K562 (cell line): ENCODE data around the gene MYL12B. TPM values are rescaled to one million over a fixed set of nuclear protein-coding genes. Genes with fewer than 3 reads are reported as not detected.

Experiments used
- CBFA2T3 ChIP-seq: fragments of 450-650 bp; IDR thresholded peaks from 2 replicates; pipeline ENCODE4 v1.6.1; 2017
- E2F3 ChIP-seq: fragments of 250-450 bp; sonication (Bioruptor Pico); IDR thresholded peaks from 2 replicates; pipeline ENCODE4 v1.4.0; 2020; ENCODE audit warnings: mild to moderate bottlenecking
- HOMEZ ChIP-seq: fragments of 250-450 bp; sonication (Bioruptor Pico); IDR thresholded peaks from 2 replicates; pipeline ENCODE4 v1.4.0; 2020; ENCODE audit warnings: mild to moderate bottlenecking, moderate library complexity
- KAT8 ChIP-seq: fragments of 450-650 bp; IDR thresholded peaks from 2 replicates; pipeline ENCODE4 v1.6.1; 2016; ENCODE audit warnings: low read depth, mild to moderate bottlenecking
- KLF1 ChIP-seq: fragments of 450-650 bp; IDR thresholded peaks from 2 replicates; pipeline ENCODE4 v1.6.1; 2016; ENCODE audit warnings: missing genetic modification characterization, missing compliant biosample characterization
- PCBP2 ChIP-seq: fragments of 200-400 bp; formaldehyde crosslinking; IDR thresholded peaks from 2 replicates; pipeline ENCODE4 v1.6.1; 2018; ENCODE audit warnings: low read length, low read depth, mild to moderate bottlenecking, moderate library complexity; ENCODE audit not compliant: poor library complexity, severe bottlenecking
- PML ChIP-seq: IDR thresholded peaks from 2 replicates; pipeline ENCODE4 v1.6.1; 2012; ENCODE audit warnings: low read length, inconsistent platforms
- SETDB1 ChIP-seq: IDR thresholded peaks from one replicate; pipeline ENCODE4 v1.6.1; 2012; ENCODE audit warnings: low read length, control low read depth, inconsistent platforms
- USF1 ChIP-seq: sonication (generic); formaldehyde crosslinking; IDR thresholded peaks from 2 replicates; pipeline ENCODE4 v1.9.0; 2022; ENCODE audit warnings: mild to moderate bottlenecking, missing genetic modification reagents
- ZBTB2 ChIP-seq: fragments of 450-650 bp; IDR thresholded peaks from 2 replicates; pipeline ENCODE4 v1.6.1; 2016; ENCODE audit warnings: antibody characterized with exemption
- ZNF398 ChIP-seq: fragments of 250-450 bp; sonication (Bioruptor Pico); IDR thresholded peaks from 2 replicates; pipeline ENCODE4 v1.8.0; 2021; ENCODE audit warnings: moderate library complexity, mild to moderate bottlenecking, inconsistent platforms
- ZNF407 ChIP-seq: fragments of 450-650 bp; IDR thresholded peaks from 2 replicates; pipeline ENCODE4 v1.6.1; 2016; ENCODE audit warnings: low read depth
- ZNF57 ChIP-seq: fragments of 450-650 bp; formaldehyde crosslinking; IDR thresholded peaks from 2 replicates; pipeline ENCODE4 v1.4.0; 2020; ENCODE audit warnings: mild to moderate bottlenecking, moderate library complexity
- ZNF778 ChIP-seq: fragments of 450-650 bp; formaldehyde crosslinking; IDR thresholded peaks from 2 replicates; pipeline ENCODE4 v1.4.0; 2020; ENCODE audit warnings: mild to moderate bottlenecking, moderate library complexity
- polyA plus RNA-seq, 8 experiments: library from polyadenylated mRNA; depleted of rRNA in 4 of 8; stranded (reverse) in 5 of 8; unstranded in 3 of 8; fragments of >200 nt; fragmentation: Nextera tagmentation in 2 of 8; fragmentation: Illumina TruSeq in 1 of 8; extraction: Ambion mirVana in 2 of 8; extraction: Trizol in 1 of 8; gene quantifications; 2 replicates each; pipeline versions ENCODE4 v1.2.1 to v1.2.3, GENCODE V29; 2011 to 2014; ENCODE audit warnings: inconsistent platforms in 1 of 8, missing spikeins in 1 of 8
- total RNA-seq, 7 experiments: library from RNA; depleted of rRNA in 6 of 7; stranded (reverse); fragments of >200 nt in 6 of 7; fragmentation: Illumina TruSeq in 2 of 7; extraction: Trizol in 2 of 7; gene quantifications; 2 replicates each; pipeline versions ENCODE4 v1.2.1 to v1.2.3, GENCODE V29; 2011 to 2021; ENCODE audit warnings: low replicate concordance in 1 of 7

Gene MYL12B
- total and polyA plus RNA-seq, 9 of the 15 experiments (the other 6 are each of a cell fraction or from before 2014, with no cell fraction given): 220 to 995 (median 463) TPM

GRCh38 chr18:3245853-3246634 is 15.9 kb upstream of the MYL12B start (continued):
- TF ChIP-seq HOMEZ (CRISPR knock-in tag): no peak
- no peak for TF ChIP-seq PCBP2
- no peak for TF ChIP-seq ZNF398 (CRISPR knock-in tag)
- TF ChIP-seq KLF1 (tag): no peak
- TF ChIP-seq PML: no peak
- no peak; the same call in 1 of the 2 replicates for TF ChIP-seq ZNF57 (CRISPR knock-in tag)
- TF ChIP-seq SETDB1: no peak
- no peak for TF ChIP-seq KAT8
- TF ChIP-seq CBFA2T3: no peak
- no peak for TF ChIP-seq ZNF407
- no peak for TF ChIP-seq E2F3 (CRISPR knock-in tag)
- no peak; the same call in 1 of the 2 replicates for TF ChIP-seq ZBTB2
- no peak for TF ChIP-seq ZNF778
- no peak for TF ChIP-seq USF1 (CRISPR knock-in tag)
